Heart left ventricle (tissue), 16 donors: Measurements from ENCODE around the gene CCNYL1. TPM values are rescaled to one million over a fixed set of nuclear protein-coding genes. Genes with fewer than 3 reads are reported as not detected.

Experiments
- ATAC-seq, 4 donors: fragments of 200-7000 bp; cut with Tn5 transposase; one replicate each; pipeline ENCODE4 v1.9.1; 2020 to 2022; ENCODE audit warnings: moderate library complexity in 4 of 4, mild to moderate bottlenecking in 3 of 4, moderate number of reproducible peaks in 1 of 4
- DNase-seq, 5 donors: peaks; one replicate each; pipeline ENCODE4 v3.0.0-alpha.2; 2020
- H3K27ac ChIP-seq, 12 donors: fragments of 200-600 bp; sonication (generic) in 4 of 12; one replicate each; pipeline versions ENCODE4 v1.5.0 to v1.8.0; 2016 to 2022; ENCODE audit warnings: mild to moderate bottlenecking in 2 of 12
- H3K27me3 ChIP-seq, 9 donors: fragments of 200-600 bp; sonication (generic) in 2 of 9; one replicate each; pipeline versions ENCODE4 v1.5.1 to v1.8.0; 2016 to 2022; ENCODE audit warnings: mild to moderate bottlenecking in 3 of 9
- H3K36me3 ChIP-seq, 9 donors: fragments of 200-600 bp; sonication (generic) in 2 of 9; one replicate each; pipeline versions ENCODE4 v1.5.0 to v1.8.0; 2018 to 2022; ENCODE audit warnings: mild to moderate bottlenecking in 2 of 9
- H3K4me1 ChIP-seq, 12 donors: fragments of 200-600 bp; sonication (generic) in 4 of 12; one replicate each; pipeline versions ENCODE4 v1.5.0 to v1.8.0; 2016 to 2022; ENCODE audit warnings: mild to moderate bottlenecking in 3 of 12
- H3K4me3 ChIP-seq, 12 donors: fragments of 200-600 bp; sonication (generic) in 4 of 12; one replicate each; pipeline versions ENCODE4 v1.5.0 to v1.8.0; 2017 to 2022; ENCODE audit warnings: mild to moderate bottlenecking in 9 of 12, moderate library complexity in 4 of 12
- H3K9me3 ChIP-seq, 12 donors: fragments of 200-600 bp; sonication (generic) in 4 of 12; one replicate each; pipeline versions ENCODE4 v1.5.0 to v1.8.0; 2016 to 2022; ENCODE audit warnings: mild to moderate bottlenecking in 1 of 12
- POLR2A ChIP-seq, 2 donors: fragments of 450-650 bp; IDR thresholded peaks; one replicate each; pipeline ENCODE4 v1.6.1; 2017; ENCODE audit warnings: antibody characterized with exemption in 2 of 2, mild to moderate bottlenecking in 2 of 2, moderate library complexity in 2 of 2
- WGBS, 4 donors: extraction: QIAGEN DNeasy Blood & Tissue Kit in 2 of 4; methylation state at CpG; one replicate each; pipeline versions ENCODE4 v1.1.5 to v1.1.7; 2013 to 2018; 5-methylcytosine and 5-hydroxymethylcytosine counted together
- intact Hi-C, 10 donors: fragments of 100-400 bp; cut with DNase I; formaldehyde crosslinking; loops; one replicate each; pipeline versions ENCODE4 v1.11.1 to v1.14.2; 2022
- polyA plus RNA-seq, 2 donors: library from polyadenylated mRNA; stranded (reverse); fragments of 200-250 nt; gene quantifications; one replicate each; pipeline ENCODE4 v1.2.3, GENCODE V29; 2013
- total RNA-seq, 9 donors: library from RNA; depleted of rRNA in 2 of 9; stranded (reverse); fragments of >200 nt in 2 of 9; fragmentation: NEBNext Ultra II Directional in 3 of 9; extraction: Animal tissue kit (Norgen Biotek cat#: 25700) in 3 of 9; gene quantifications; one replicate each; pipeline versions ENCODE4 v1.1.0 to v1.2.4, GENCODE V29; 2016 to 2023
- TF ChIP-seq, protein P1 (sequence below), 12 donors: fragments of 200-600 bp; sonication (generic) in 4 of 12; IDR thresholded peaks; one replicate each; pipeline versions ENCODE4 v1.5.0 to v1.8.0; 2018 to 2022; ENCODE audit warnings: antibody characterized with exemption in 12 of 12, mild to moderate bottlenecking in 5 of 12
- donor health status: ischemic (EF 13 %, LVEDD 7.1; RV severe dilation, severe dysfunction).
- donor health status: healthy with polysubstance abuse.
- donor health status: DM: no; HTN: yes; CAD: no.
- donor health status: DM: no; HTN: no; CAD: no.
- donor health status: ischemic (EF 25% LVEDD 6.9; RV normal size, moderate dysfunction).
- donor health status: ischemic (EF 25% LVEDD 5.7; RV mildly dilated, moderate dysfunction).
- donor health status: healthy.
- donor health status: DM: yes; HTN: yes; CAD: no.
- donor health status: ischemic (EF 35%, LVEDD 5.7; RV mildly dilated, moderate dysfunction).
- donor health status: nonischemic (EF 11% LVEDD 7.7; RV severe dilation, severe dysfunction).
- donor health status: DM: yes; HTN: yes; CAD: no.
- donor health status: PGD.
- donor health status: ischemic (EF 29% LVEDD 5.4; RV normal size, mild dysfunction).
- donor health status: nonischemic (EF 23%, LVEDD 6.1; RV moderate dilation, normal function).

CCNYL1 gene
- total and polyA plus RNA-seq, 11 donors: 3.9 to 17.5 (median 10.9) TPM

DNA sequence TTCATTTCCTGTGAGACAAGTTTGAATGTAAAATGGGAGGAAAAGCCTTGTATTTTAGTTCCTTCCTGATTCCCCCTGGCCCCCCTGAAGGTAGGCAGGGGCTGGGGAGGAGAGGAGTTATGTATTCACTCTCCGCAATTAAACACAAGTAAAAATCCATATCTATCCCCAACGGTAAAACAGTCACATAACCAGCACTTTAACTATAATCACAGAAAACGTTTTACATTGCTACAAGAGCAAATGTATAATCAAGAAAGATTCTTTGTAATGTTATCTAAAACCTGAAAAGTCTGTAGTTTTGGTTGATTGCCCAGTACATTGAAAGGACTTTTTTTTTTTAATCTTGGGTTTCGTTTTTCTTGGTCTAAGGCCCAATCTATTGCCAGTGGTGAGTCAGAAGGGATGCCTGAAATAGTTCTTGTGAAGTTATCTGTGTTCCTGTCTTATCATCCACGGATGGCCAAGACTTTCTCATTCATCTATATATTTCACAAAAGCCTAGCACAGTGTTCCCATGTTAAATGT is 34.5 kb upstream of the CCNYL1 start:
- Histone ChIP-seq H3K4me3 (peak overlapping the region in 5 of 12 donors; percentile 0 to 18 (median 6)), H3K9me3 (no peaks in the 10 kb centered on the region), H3K27me3 (peaks cover 0 to 13% (median 0%) of the 10 kb centered on the region in 9 donors), H3K36me3 (no peaks in the 10 kb centered on the region), H3K4me1 (peaks cover 0 to 16% (median 6%) of the 10 kb centered on the region in 12 donors), H3K27ac (peak overlapping the region in 9 of 12 donors; percentile 14 to 69 (median 47))
- TF ChIP-seq POLR2A (IDR thresholded peaks at IDR 0.05): no peak
- TF ChIP-seq, protein P1, sequence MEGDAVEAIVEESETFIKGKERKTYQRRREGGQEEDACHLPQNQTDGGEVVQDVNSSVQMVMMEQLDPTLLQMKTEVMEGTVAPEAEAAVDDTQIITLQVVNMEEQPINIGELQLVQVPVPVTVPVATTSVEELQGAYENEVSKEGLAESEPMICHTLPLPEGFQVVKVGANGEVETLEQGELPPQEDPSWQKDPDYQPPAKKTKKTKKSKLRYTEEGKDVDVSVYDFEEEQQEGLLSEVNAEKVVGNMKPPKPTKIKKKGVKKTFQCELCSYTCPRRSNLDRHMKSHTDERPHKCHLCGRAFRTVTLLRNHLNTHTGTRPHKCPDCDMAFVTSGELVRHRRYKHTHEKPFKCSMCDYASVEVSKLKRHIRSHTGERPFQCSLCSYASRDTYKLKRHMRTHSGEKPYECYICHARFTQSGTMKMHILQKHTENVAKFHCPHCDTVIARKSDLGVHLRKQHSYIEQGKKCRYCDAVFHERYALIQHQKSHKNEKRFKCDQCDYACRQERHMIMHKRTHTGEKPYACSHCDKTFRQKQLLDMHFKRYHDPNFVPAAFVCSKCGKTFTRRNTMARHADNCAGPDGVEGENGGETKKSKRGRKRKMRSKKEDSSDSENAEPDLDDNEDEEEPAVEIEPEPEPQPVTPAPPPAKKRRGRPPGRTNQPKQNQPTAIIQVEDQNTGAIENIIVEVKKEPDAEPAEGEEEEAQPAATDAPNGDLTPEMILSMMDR (IDR thresholded peaks at IDR 0.05): no peak
- intact Hi-C loops: no loop called here
- 18 to 34% (median 22%) methylated on average over 5 of the region's 5 CpGs for WGBS, 4 donors
- DNase-seq (no peak), ATAC-seq (peak in 3 of 4 donors; percentile 33 to 76 (median 53))

DNA sequence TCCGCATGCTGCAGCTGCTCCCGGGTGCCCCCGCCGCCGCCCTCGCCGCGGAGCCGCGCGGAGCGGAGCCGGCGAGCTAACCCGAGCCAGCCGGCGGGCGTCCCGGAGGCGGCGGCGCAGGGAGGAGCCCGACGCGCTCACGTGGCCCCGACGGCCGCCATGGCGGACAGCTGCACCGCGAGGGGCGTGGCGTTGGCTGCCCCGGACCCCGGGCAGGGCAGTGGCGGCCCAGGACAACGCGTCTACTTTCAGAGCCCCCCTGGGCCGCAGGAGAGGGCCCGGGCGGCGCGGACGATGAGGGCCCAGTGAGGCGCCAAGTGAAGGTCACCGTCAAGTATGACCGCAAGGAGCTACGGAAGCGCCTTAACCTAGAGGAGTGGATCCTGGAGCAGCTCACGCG is 30.0 kb upstream of the CCNYL1 start:
- intact Hi-C loops: no loop called here
- ATAC-seq: peak in 2 of 4 donors; percentile 7 to 15
- H3K27me3 ChIP-seq: peaks cover 0 to 13% (median 0%) of the 10 kb centered on the region in 9 donors
- no peak for DNase-seq
- H3K9me3 ChIP-seq: no peaks in the 10 kb centered on the region
- H3K4me3 ChIP-seq: peak overlapping the region in 8 of 12 donors; percentile 10 to 44 (median 28)
- 21 to 33% (median 21%) methylated on average over 13 to 52 of the region's 52 CpGs; no CpG with 5 or more reads in 1 of the 4 donors for WGBS, 4 donors
- no peaks in the 10 kb centered on the region for H3K36me3 ChIP-seq
- peaks cover 0 to 11% (median 5%) of the 10 kb centered on the region in 12 donors for H3K4me1 ChIP-seq
- no peak overlapping the region for H3K27ac ChIP-seq
- TF ChIP-seq POLR2A (IDR thresholded peaks at IDR 0.05): no peak
- TF ChIP-seq, protein P1 (IDR thresholded peaks at IDR 0.05): no peak

DNA sequence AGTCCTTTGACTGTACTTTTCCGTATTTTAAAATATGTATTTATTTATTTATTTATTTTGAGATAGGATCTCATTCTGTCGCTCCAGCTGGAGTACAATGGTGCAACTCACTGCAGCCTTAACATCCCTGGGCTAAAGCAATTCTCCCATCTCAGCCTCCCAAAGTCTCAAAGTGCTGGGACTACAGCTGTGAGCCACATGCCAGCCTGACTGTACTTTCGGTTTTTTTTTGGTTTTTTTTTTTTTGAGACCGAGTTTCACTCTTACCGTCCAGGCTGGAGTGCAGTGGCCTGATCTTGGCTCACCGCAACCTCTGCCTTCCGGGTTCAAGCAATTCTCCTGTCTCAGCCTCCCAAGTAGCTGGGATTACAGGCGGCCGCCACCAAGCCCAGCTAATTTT is 28.9 kb upstream of the CCNYL1 start:
- Histone ChIP-seq H3K27ac (no peak overlapping the region), H3K9me3 (no peaks in the 10 kb centered on the region), H3K36me3 (no peaks in the 10 kb centered on the region), H3K4me3 (no peak overlapping the region), H3K27me3 (peaks cover 0 to 13% (median 0%) of the 10 kb centered on the region in 9 donors), H3K4me1 (peaks cover 0 to 3% (median 0%) of the 10 kb centered on the region in 12 donors)
- intact Hi-C loops: no loop called here
- 92 to 96% (median 95%) methylated on average over 9 of the region's 9 CpGs for WGBS, 4 donors
- ATAC-seq (no peak), DNase-seq (no peak)
- TF ChIP-seq, protein P1 (IDR thresholded peaks at IDR 0.05): no peak
- TF ChIP-seq POLR2A (IDR thresholded peaks at IDR 0.05): no peak

DNA sequence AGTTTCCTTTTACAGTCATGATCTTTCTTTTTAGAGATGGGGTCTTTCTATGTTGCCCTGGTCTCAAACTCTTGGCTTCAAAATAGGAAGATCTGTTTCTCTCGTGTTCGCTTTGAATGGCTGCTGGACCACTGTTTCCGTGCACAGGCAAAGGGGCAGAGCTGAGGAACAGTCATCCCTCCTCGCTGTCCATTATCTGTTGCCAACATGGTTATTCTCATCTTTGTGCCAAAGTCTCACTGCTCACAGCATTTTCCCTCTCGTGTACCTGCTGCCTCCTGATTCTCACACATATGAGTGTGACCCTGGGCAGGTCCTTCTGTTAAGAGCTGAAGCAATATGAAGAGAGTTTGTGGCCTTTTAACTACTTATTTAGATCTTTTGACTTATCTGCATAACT is 28.0 kb upstream of the CCNYL1 start:
- Histone ChIP-seq H3K4me1 (no peaks in the 10 kb centered on the region), H3K36me3 (no peaks in the 10 kb centered on the region), H3K4me3 (no peak overlapping the region), H3K27me3 (peaks cover 0 to 13% (median 0%) of the 10 kb centered on the region in 9 donors), H3K27ac (no peak overlapping the region), H3K9me3 (no peaks in the 10 kb centered on the region)
- TF ChIP-seq, protein P1 (IDR thresholded peaks at IDR 0.05): no peak
- TF ChIP-seq POLR2A (IDR thresholded peaks at IDR 0.05): no peak
- DNase-seq: no peak
- no peak for ATAC-seq
- intact Hi-C loops: no loop called here
- WGBS, 4 donors: 81 to 92% (median 85%) methylated on average over 5 of the region's 5 CpGs
